HG02840 (cell line): ENCODE data around the gene HTRA3.

ENCODE experiments used
- ATAC-seq: cut with Tn5 transposase; IDR thresholded peaks from one replicate; pipeline ENCODE4 v1.9.1; 2021; ENCODE audit warnings: mild to moderate bottlenecking, moderate library complexity, moderate number of reproducible peaks; ENCODE audit not compliant: unreplicated experiment, low FRiP score

Gene HTRA3

DNA sequence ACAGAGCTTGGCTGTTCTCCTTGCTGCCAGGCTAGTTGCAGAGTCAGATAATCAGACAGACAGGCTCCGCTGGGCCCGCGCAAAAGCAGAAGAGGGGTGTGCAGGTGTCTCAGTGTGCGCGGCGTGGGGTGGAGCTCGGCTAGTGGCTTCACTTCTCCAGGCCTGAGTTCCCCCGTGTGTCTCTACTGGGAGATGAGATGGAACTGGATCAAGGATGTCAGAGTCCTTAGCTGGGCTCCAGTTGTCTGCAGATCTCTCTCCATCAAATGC is 21.1 kb downstream of the HTRA3 start:
- ATAC-seq, result no peak

- no peak for ATAC-seq
Measured at GRCh38 chr4:8291036-8291682, 21.6 kb downstream of the HTRA3 start.

- no peak for ATAC-seq
Measured at GRCh38 chr4:8291701-8292477, 22.3 kb downstream of the HTRA3 start.

DNA sequence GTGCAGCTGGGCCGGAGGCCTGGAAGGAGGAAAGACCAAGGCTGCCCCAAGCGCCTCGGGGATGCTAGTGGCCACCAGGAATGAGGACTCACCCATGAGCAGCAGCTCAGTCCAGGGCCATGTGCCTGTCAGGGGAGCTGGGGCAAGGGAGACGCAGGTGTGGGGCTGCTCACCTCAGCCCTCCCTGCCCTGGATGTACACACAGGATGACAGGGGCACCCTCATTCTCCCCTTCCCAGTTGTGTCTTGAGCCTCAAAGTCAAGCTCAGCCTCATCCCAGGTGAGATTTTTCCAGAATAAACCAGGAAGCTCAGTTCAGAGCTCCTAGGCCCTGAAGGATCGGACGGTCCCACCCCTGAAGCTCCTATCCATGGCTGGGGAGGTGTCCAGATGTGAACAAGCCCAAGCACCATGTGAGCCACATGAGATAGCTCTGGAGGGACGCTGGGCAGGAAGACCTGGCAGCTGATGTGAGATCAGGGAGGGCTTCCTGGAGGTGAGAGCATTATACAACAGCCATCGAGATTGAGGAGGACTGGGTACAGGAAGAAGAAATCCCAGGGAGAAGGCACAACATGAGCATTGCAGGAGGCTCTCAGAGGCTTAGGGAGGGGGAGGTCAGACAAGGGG is 23.0 kb downstream of the HTRA3 start:
- ATAC-seq, result no peak

GRCh38 chr4:8293131-8293975 is 23.8 kb downstream of the HTRA3 start:
- ATAC-seq, result no peak

DNA sequence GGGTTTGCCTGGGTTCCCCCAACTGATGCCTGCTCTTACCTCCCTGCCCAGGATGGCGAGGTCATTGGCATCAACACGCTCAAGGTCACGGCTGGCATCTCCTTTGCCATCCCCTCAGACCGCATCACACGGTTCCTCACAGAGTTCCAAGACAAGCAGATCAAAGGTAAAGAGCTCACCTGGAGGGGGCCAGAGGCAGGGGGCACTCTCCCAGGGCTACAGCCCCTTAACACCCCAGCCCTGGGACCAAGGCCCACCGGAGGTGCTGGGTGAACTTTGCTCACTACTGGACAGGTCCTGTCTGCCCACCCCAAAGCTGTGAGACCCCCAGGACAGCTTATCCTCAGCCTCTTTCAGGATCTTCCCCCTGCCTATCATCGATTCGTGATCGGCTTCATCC is 24.5 kb downstream of the HTRA3 start:
- no peak for ATAC-seq

DNA sequence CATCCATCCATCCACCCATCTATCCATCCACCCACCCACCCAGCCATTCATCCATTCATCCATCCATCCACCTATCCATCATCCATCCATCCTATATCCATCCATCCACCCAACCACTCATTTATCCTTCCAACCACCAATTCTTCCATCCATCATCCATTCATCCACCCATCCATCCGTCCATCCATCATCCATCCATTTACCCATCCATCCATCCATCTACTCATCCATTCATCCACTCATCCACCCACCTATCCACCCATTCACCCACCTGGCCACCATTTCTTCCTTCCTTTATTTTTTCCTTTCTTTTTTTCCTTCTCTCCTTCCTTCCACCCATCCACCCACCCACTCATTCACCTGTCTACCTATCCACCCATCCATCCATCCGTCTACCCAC is 25.2 kb downstream of the HTRA3 start:
- no peak for ATAC-seq

DNA sequence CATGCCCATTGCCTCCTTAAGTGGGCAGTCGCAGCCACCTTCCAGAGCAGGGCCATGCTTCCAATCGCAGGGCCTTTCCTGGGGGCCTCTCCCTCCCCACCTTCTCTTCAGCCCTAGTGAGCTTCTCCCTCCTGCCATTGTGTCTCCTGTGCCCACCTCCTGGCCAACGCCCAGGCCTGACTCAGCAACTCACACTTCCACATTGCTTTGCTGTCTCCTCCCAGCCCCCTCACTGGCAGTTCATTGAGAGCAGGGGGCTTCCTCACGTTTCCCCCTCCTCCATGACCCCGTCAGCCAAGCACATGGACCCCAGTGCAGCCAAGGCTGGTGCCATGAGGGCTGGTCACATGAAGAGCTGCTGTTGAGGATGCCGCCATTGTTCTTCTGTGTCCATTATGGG is 25.9 kb downstream of the HTRA3 start:
- no peak for ATAC-seq

DNA sequence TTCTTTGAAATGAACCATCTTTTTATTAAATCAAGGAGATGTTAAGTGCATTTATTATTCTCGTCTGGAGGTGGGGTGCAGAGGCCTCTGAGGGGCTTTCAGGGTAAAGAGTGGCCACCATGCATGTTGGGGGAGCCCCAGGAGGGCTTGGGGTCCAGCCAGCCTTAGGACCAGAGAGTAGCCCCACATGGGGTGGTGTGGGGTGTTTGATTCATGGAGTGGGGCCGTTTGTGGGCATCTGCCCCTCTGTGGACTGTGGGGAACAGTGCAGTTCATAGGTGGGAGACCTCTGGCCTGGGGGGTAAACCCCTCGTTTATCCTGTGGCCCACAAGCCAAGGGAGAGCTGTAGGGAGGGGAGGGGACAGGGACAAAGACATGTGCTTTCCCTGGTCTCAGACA is 26.9 kb downstream of the HTRA3 start:
- no peak for ATAC-seq

- ATAC-seq, result no peak
Measured at GRCh38 chr4:8297141-8297601, 27.6 kb downstream of the HTRA3 start.

GRCh38 chr4:8297691-8298485 is 28.3 kb downstream of the HTRA3 start:
- no peak for ATAC-seq

DNA sequence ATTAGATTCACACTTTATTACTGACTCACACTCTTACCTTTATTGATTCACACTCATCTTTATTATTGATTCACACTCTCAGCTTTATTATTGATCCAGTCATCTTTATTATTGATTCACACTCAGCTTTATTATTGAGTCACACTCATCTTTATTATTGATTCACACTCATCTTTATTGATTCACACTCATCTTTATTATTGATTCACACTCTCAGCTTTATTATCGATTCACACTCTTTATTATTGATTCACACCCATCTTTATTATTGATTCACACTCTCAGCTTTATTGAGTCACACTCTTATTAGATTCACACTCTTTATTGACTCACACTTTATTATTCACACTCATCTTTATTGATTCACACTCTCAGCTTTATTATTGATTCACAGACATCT is 31.3 kb downstream of the HTRA3 start:
- ATAC-seq, result no peak

DNA sequence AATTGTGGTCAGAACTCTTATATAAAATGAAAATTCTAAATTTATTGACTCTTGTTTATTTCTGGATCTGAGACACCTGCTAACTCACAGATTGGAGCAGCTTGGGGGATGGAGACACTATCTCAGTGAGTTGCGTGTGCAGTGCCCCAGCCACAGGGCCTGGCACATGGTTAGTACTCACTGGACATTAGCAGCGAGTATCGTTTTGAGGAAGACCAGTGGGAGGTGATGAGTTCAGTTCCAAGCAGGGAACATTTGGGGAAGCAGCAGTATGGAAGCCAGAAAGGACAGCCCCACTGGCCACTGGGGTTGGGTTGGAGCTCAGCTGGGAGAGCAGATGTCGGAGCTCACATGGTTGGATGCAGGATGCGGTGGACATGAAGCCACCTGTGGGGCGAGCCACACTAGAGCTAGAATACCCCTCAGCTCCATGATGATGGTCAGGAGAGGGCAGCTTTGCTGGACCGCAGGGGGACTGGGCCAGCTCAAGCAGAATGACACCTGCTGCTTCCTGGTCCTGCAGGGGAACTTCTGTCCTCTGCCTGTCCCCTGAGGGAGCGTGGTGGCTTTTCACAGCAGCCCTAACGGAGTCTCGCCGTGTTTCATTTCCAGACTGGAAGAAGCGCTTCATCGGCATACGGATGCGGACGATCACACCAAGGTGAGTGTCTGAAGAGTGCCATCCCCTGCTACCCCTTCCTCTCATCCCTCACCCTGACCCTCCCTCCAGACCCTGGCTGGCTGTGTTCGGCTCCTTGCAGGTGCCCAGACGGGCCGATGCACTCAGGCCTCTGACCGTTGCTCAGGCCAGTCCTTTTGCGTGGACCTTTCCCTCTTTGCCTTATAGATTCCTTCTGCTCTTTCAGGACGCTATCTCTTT is 32.5 kb downstream of the HTRA3 start:
- ATAC-seq, result no peak

DNA sequence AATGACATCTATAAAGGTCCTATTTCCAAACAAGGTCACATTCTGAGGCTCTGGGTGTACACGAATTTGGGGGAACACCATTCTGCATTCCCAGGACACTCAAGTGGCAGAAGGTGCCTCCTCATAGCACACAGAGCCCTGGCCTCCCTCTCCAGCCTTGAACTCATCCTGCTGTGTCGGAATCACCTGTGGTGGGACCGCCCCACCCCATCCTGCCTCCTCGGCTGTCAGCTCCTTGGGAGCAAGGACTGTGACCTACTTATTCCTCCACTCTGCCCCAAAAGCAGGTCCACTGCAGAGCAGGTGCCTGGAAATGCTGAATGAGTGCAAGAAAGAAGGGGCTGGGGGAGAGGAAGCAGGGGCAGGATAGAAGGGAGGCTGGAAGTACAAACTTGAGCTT is 33.5 kb downstream of the HTRA3 start:
- no peak for ATAC-seq

- ATAC-seq, result no peak
Measured at GRCh38 chr4:8303485-8304281, 34.1 kb downstream of the HTRA3 start.

DNA sequence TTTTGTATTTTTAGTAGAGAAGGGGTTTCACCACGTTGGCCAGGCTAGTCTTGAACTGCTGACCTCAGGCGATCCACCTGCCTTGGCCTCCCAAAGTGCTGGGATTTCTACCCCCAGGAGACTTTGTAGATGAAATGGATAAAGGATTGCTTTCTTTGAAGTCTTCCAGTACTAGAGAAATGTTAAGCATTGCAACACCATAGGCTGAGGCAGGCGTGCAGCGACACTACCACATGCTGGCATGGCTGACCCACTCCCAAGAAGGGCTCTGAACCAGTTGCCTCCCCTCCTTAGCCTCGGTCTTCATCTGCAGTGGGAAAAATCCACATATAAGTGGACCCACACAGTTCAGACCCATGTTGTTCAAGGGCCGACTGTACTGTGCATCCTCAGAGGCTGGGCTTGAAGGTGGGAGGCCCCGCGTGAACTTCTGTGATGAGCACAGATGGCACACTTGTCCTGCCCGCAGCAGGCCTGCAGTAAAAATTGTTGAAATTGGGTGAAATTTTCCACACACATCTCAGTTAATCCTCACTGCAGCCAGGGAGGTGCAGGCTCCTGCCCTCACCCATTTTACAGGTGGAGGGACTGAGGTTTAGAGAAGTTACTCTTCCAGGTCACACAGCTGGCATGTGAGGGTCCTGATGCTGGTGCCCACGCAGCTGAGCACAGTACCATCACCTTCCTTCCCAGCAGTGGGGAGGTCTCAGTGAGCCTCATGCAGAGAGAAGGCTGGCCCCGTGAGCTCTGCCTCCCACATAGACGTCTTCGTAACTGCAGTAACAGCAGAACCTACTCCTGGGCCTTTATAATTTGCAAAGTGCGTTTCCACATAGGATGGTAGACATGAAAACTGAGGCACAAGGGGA is 35.5 kb downstream of the HTRA3 start:
- no peak for ATAC-seq

- no peak for ATAC-seq
Measured at GRCh38 chr4:8305851-8306471, 36.4 kb downstream of the HTRA3 start.
